Panc1 (cell line): ENCODE results near the gene CHPF2. TPM values are rescaled to one million over a fixed set of nuclear protein-coding genes. Genes with fewer than 3 reads are reported as not detected.

Source experiments
- ATAC-seq: fragments of 200-7000 bp; cut with Tn5 transposase; 2 replicates; pipeline ENCODE4 v1.9.1; 2020; ENCODE audit warnings: mild to moderate bottlenecking, moderate library complexity
- BruUV-seq: library from RNA; stranded (reverse); fragments of 400-500 nt; replicated peaks from 2 replicates; lab custom pipeline; 2021; lab: Mats Ljungman, UMichigan
- CTCF ChIA-PET: fragments of 300-600 bp; sonication (Branson Sonifier 250); formaldehyde crosslinking; loops from one replicate; lab custom pipeline; 2022; ENCODE audit warnings: antibody characterized with exemption; lab: Charles Lee
- POLR2A ChIA-PET: fragments of 300-600 bp; sonication (Branson Sonifier 250); formaldehyde crosslinking; loops from one replicate; lab custom pipeline; 2022; ENCODE audit warnings: antibody characterized with exemption; lab: Charles Lee
- DNase-seq: peaks from one replicate; pipeline ENCODE4 v3.0.0-alpha.2; 2010; ENCODE audit warnings: low read depth, low spot score
- H3K27ac ChIP-seq: 2 replicates; pipeline ENCODE4 v1.5.1; 2011; ENCODE audit warnings: mild to moderate bottlenecking, low read length, inconsistent platforms
- H3K27me3 ChIP-seq: fragments of 200-500 bp; sonication (Bioruptor generic); 2 replicates; pipeline ENCODE4 v1.6.0; 2014; ENCODE audit warnings: low read length, inconsistent platforms; ENCODE audit not compliant: control insufficient read depth, insufficient read depth
- H3K36me3 ChIP-seq: fragments of 200-500 bp; sonication (Bioruptor generic); 2 replicates; pipeline ENCODE4 v1.5.1; 2014; ENCODE audit warnings: inconsistent platforms, mild to moderate bottlenecking, low read length, moderate library complexity; ENCODE audit not compliant: control insufficient read depth, insufficient read depth
- H3K4me1 ChIP-seq: 2 replicates; pipeline ENCODE4 v1.5.1; 2011; ENCODE audit warnings: inconsistent platforms, mild to moderate bottlenecking, low read length, moderate library complexity; ENCODE audit not compliant: control insufficient read depth, insufficient read depth
- H3K4me3 ChIP-seq, 2 experiments: 2 replicates each; pipeline ENCODE4 v1.5.1; 2011 to 2012; ENCODE audit warnings: low read depth in 2 of 2, low read length in 2 of 2, mild to moderate bottlenecking in 2 of 2, inconsistent platforms in 1 of 2, moderate library complexity in 1 of 2
- H3K9me3 ChIP-seq: fragments of 200-500 bp; sonication (Bioruptor generic); 2 replicates; pipeline ENCODE4 v1.5.1; 2014; ENCODE audit warnings: low read depth, mild to moderate bottlenecking, inconsistent platforms, low read length, moderate library complexity; ENCODE audit not compliant: control insufficient read depth, insufficient read depth
- POLR2AphosphoS5 ChIP-seq: IDR thresholded peaks from 2 replicates; pipeline ENCODE4 v1.6.1; 2012; ENCODE audit warnings: mild to moderate bottlenecking, low read depth, low read length, moderate library complexity
- SIN3A ChIP-seq: IDR thresholded peaks from 2 replicates; pipeline ENCODE4 v1.6.1; 2012; ENCODE audit warnings: low read depth, mild to moderate bottlenecking, low read length, moderate library complexity, borderline replicate concordance; ENCODE audit not compliant: insufficient read depth
- TCF7L2 ChIP-seq: IDR thresholded peaks from 2 replicates; pipeline ENCODE4 v1.6.1; 2011; ENCODE audit warnings: mild to moderate bottlenecking, low read depth, low read length, inconsistent platforms
- in situ Hi-C: cut with HindIII; loops from 2 replicates; pipeline ENCODE4 v1.10.0; 2016; ENCODE audit warnings: low sequenced_read_pairs, low pct_unique_long_range_greater_than_20kb
- intact Hi-C: fragments of 100-400 bp; cut with micrococcal nuclease; formaldehyde crosslinking; loops from one replicate; pipeline ENCODE4 v1.10.0; 2022; ENCODE audit not compliant: unreplicated experiment
- total RNA-seq: library from RNA; stranded (reverse); gene quantifications from one replicate; pipeline ENCODE4 v1.2.1, GENCODE V29; 2021; ENCODE audit not compliant: unreplicated experiment
- TF ChIP-seq, protein P1 (sequence below), 2 experiments: IDR thresholded peaks; 2 replicates each; pipeline ENCODE4 v1.6.1; 2011 to 2012; ENCODE audit warnings: low read depth in 2 of 2, control low read depth in 1 of 2, low read length in 1 of 2, mild to moderate bottlenecking in 1 of 2, moderate library complexity in 1 of 2; ENCODE audit not compliant: insufficient read depth in 1 of 2
- TF ChIP-seq, protein P2 (sequence below): fragments of 450-650 bp; IDR thresholded peaks from 2 replicates; pipeline ENCODE4 v1.5.1; 2017; ENCODE audit warnings: mild to moderate bottlenecking

CHPF2 gene
- total RNA-seq, 1 experiment from 2014 or later = 44.9 TPM

DNA sequence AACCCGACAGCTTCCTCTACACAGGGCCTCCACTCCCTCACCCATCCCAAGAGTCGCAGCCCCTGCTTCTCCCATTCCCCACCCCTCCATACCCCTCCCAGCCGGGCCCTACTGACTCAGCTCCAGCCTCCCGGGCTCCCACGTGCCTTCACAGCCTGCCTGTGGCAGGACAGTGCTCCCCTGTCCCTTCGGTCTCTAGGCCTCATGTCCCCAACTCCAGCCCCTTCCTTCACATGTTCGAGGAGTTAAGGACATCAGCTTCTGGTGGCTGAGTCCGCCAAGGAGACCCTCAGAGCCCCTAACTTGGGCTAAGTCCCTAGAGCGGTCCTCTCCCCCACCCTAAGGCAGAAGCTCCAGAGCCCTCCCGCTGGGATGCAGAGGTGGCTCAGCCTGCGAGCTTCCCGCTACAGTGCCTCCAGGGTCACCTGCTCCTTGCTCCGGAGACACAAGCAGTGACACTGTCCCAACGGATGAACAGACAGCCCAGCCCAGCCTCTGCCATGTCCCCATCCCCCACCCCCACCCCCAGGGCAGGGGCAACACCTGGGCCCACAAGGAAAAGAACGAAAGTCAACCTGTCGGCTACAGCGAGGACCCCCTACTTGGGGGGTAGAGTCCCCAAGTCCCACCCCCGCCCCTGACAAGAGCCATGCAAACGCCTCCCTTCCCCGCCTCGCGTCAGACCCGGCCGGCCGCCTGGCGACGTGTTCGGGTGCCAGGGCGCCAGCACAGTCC, 15.5 kb downstream of the CHPF2 start:
- ATAC-seq (no peak), DNase-seq (no peak)
- CTCF ChIA-PET = interaction anchor here (0.7 to 1.0 kb wide), 2 partner anchors 21 to 158 kb away, joined by 3 to 6 read pairs; partner anchors contain the start of gene ABCF2
- peaks cover 51% of the 10 kb centered on the region for H3K4me1 ChIP-seq
- POLR2A ChIA-PET = interaction anchor here (0.7 kb wide), 2 partner anchors 15 to 934 kb away, joined by 8 to 11 read pairs; partner anchors contain the start of gene CHPF2
- no peak for TF ChIP-seq TCF7L2
- TF ChIP-seq SIN3A = no peak
- no peak for TF ChIP-seq POLR2AphosphoS5
- TF ChIP-seq, protein P1, sequence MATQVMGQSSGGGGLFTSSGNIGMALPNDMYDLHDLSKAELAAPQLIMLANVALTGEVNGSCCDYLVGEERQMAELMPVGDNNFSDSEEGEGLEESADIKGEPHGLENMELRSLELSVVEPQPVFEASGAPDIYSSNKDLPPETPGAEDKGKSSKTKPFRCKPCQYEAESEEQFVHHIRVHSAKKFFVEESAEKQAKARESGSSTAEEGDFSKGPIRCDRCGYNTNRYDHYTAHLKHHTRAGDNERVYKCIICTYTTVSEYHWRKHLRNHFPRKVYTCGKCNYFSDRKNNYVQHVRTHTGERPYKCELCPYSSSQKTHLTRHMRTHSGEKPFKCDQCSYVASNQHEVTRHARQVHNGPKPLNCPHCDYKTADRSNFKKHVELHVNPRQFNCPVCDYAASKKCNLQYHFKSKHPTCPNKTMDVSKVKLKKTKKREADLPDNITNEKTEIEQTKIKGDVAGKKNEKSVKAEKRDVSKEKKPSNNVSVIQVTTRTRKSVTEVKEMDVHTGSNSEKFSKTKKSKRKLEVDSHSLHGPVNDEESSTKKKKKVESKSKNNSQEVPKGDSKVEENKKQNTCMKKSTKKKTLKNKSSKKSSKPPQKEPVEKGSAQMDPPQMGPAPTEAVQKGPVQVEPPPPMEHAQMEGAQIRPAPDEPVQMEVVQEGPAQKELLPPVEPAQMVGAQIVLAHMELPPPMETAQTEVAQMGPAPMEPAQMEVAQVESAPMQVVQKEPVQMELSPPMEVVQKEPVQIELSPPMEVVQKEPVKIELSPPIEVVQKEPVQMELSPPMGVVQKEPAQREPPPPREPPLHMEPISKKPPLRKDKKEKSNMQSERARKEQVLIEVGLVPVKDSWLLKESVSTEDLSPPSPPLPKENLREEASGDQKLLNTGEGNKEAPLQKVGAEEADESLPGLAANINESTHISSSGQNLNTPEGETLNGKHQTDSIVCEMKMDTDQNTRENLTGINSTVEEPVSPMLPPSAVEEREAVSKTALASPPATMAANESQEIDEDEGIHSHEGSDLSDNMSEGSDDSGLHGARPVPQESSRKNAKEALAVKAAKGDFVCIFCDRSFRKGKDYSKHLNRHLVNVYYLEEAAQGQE (IDR thresholded peaks at IDR 0.05; ENCODE audit: insufficient read depth in 1 of 2, low read depth in 2 of 2, low read length in 1 of 2) = no peak
- TF ChIP-seq, protein P2, sequence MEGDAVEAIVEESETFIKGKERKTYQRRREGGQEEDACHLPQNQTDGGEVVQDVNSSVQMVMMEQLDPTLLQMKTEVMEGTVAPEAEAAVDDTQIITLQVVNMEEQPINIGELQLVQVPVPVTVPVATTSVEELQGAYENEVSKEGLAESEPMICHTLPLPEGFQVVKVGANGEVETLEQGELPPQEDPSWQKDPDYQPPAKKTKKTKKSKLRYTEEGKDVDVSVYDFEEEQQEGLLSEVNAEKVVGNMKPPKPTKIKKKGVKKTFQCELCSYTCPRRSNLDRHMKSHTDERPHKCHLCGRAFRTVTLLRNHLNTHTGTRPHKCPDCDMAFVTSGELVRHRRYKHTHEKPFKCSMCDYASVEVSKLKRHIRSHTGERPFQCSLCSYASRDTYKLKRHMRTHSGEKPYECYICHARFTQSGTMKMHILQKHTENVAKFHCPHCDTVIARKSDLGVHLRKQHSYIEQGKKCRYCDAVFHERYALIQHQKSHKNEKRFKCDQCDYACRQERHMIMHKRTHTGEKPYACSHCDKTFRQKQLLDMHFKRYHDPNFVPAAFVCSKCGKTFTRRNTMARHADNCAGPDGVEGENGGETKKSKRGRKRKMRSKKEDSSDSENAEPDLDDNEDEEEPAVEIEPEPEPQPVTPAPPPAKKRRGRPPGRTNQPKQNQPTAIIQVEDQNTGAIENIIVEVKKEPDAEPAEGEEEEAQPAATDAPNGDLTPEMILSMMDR = no peak
- peak overlapping the region; percentile 75 for H3K27ac ChIP-seq
- intact Hi-C loops (no loop called here), in situ Hi-C loops (no loop called here)
- no TSS peak for BruUV-seq
- H3K36me3 ChIP-seq = no peaks in the 10 kb centered on the region
- H3K27me3 ChIP-seq = no peaks in the 10 kb centered on the region
- H3K9me3 ChIP-seq = no peaks in the 10 kb centered on the region
- peak overlapping the region; percentile 53 to 75 for H3K4me3 ChIP-seq

DNA sequence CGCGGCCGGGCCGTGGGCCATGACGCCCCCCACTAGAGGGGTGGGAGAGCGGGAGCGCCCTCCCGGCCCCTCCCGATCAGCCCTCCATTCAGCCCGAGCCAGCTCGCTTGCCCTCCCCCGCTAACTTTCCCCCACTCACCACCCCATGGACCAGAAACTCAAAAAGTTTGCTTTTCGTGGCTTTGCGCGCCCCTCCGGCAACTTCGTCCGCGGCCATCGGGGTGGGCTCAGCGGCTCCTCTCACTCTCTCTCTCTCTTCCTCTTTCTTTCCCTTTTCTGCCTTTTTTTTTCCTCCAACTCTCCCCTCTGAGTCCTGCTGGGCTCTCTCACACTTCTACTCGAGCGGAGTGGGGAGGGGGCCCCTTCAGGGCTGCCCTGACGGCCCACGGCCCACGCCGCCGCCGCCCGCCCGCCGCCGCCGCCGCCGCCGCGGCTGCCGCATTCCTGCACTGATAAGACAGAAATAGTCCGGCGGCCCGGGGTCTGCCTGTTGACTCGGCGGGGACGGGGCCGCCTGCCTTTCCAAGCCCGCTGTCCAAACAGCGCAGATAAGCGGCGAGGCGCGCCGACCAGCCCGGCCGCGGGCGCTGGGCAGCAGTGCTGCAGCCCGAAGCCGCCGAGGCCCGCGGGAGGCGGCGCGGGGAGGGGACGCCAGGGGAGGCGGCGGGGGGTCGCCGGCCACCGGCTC, 16.2 kb downstream of the CHPF2 start, which contains the start of gene SMARCD3:
Gene SMARCD3, minus strand, starts transcription at position 349 of the 688 bp plus-strand sequence. Its CDS starts 132 bp downstream, at position 217.
- Histone ChIP-seq H3K27me3 (no peaks in the 10 kb centered on the region), H3K4me1 (peaks cover 51% of the 10 kb centered on the region), H3K4me3 (peak within 1 kb of the TSS; percentile 53 to 75), H3K27ac (peak within 1 kb of the TSS; percentile 75), H3K9me3 (no peaks in the 10 kb centered on the region), H3K36me3 (no peaks in the 10 kb centered on the region)
- intact Hi-C loops (no loop called here), in situ Hi-C loops (no loop called here)
- no TSS peak for BruUV-seq
- ChIA-PET CTCF (interaction anchor here (0.7 kb wide), 1 partner anchor 159 kb away, joined by 3 read pairs; no protein-coding TSS in a partner anchor), POLR2A (interaction anchor here (0.7 kb wide), 1 partner anchor 934 kb away, joined by 11 read pairs; no protein-coding TSS in a partner anchor)
- DNase-seq (no peak), ATAC-seq (peak; percentile 36)
- TF ChIP-seq, protein P1 (IDR thresholded peaks at IDR 0.05; ENCODE audit: insufficient read depth in 1 of 2, low read depth in 2 of 2, low read length in 1 of 2) = no peak
- TF ChIP-seq POLR2AphosphoS5 (no peak), TCF7L2 (no peak), SIN3A (no peak)
- TF ChIP-seq, protein P2 = no peak
